Upper lobe of left lung (tissue), 6 donors: Measurements from ENCODE around the gene EDC3. TPM values are rescaled to one million over a fixed set of nuclear protein-coding genes. Genes with fewer than 3 reads are reported as not detected.
A peak's percentile ranks its signal among the peaks of the same experiment; 100 is the strongest.
"Not testable (repeated sequence)": the region's sequence is repeated elsewhere in the genome, so short reads cannot be mapped to it uniquely, and the experiment has no call there.

Source experiments
- ATAC-seq, 2 donors: fragments of 200-7000 bp; cut with Tn5 transposase; one replicate each; pipeline ENCODE4 v1.9.1; 2022; ENCODE audit warnings: mild to moderate bottlenecking in 2 of 2, moderate library complexity in 2 of 2; ENCODE audit not compliant: low FRiP score in 2 of 2
- DNase-seq, 2 donors: peaks; one replicate each; pipeline ENCODE4 v3.0.0-alpha.2; 2019 to 2020
- H3K27ac ChIP-seq, 4 donors: fragments of 200-600 bp; sonication (generic); one replicate each; pipeline ENCODE4 v1.5.1; 2016 to 2019
- H3K27me3 ChIP-seq, 4 donors: fragments of 200-600 bp; sonication (generic); one replicate each; pipeline ENCODE4 v1.5.1; 2017 to 2019
- H3K36me3 ChIP-seq, 4 donors: fragments of 200-600 bp; sonication (generic); one replicate each; pipeline ENCODE4 v1.5.1; 2016 to 2019
- H3K4me1 ChIP-seq, 4 donors: fragments of 200-600 bp; sonication (generic); one replicate each; pipeline ENCODE4 v1.5.1; 2018 to 2019
- H3K4me3 ChIP-seq, 4 donors: fragments of 200-600 bp; sonication (generic); one replicate each; pipeline ENCODE4 v1.5.1; 2017 to 2019; ENCODE audit warnings: mild to moderate bottlenecking in 2 of 4, moderate library complexity in 1 of 4
- H3K9me3 ChIP-seq, 4 donors: fragments of 200-600 bp; sonication (generic); one replicate each; pipeline ENCODE4 v1.5.1; 2018 to 2019
- EP300 ChIP-seq, 4 donors: sonication (generic); formaldehyde crosslinking; IDR thresholded peaks; one replicate each; pipeline ENCODE4 v1.5.1; 2017; ENCODE audit warnings: antibody characterized with exemption in 4 of 4, control low read depth in 2 of 4
- POLR2A ChIP-seq, 4 donors: fragments of 450-650 bp; IDR thresholded peaks; one replicate each; pipeline ENCODE4 v1.5.1; 2016 to 2017; ENCODE audit warnings: antibody characterized with exemption in 4 of 4, mild to moderate bottlenecking in 2 of 4
- POLR2AphosphoS5 ChIP-seq, 2 donors: sonication (generic); formaldehyde crosslinking; IDR thresholded peaks; one replicate each; pipeline ENCODE4 v1.5.1; 2017; ENCODE audit warnings: antibody characterized with exemption in 2 of 2
- WGBS, 2 donors: methylation state at CpG; one replicate each; pipeline ENCODE4 v1.1.5; 2017 to 2018; 5-methylcytosine and 5-hydroxymethylcytosine counted together
- total RNA-seq, 6 donors: library from RNA; depleted of rRNA in 4 of 6; stranded (reverse); fragments of >200 nt in 4 of 6; gene quantifications; one replicate each; pipeline versions ENCODE4 v1.1.0 to v1.2.1, GENCODE V29; 2016 to 2021
- TF ChIP-seq, protein P1 (sequence below), 6 experiments: fragments of 450-650 bp in 4 of 6; fragments of 200-600 bp in 2 of 6; sonication (generic) in 2 of 6; IDR thresholded peaks; one replicate each; pipeline ENCODE4 v1.5.1; 2016 to 2019; ENCODE audit warnings: antibody characterized with exemption in 6 of 6
- donor health status: DM: no; HTN: no; CAD: no; lungs with moderate emphysema.
- donor health status: DM: no; HTN: yes; CAD: no; lungs with severe emphysema.

The EDC3 gene
- total RNA-seq, 6 donors from 2014 or later, result 16.7 to 43.0 (median 27.7) TPM

DNA sequence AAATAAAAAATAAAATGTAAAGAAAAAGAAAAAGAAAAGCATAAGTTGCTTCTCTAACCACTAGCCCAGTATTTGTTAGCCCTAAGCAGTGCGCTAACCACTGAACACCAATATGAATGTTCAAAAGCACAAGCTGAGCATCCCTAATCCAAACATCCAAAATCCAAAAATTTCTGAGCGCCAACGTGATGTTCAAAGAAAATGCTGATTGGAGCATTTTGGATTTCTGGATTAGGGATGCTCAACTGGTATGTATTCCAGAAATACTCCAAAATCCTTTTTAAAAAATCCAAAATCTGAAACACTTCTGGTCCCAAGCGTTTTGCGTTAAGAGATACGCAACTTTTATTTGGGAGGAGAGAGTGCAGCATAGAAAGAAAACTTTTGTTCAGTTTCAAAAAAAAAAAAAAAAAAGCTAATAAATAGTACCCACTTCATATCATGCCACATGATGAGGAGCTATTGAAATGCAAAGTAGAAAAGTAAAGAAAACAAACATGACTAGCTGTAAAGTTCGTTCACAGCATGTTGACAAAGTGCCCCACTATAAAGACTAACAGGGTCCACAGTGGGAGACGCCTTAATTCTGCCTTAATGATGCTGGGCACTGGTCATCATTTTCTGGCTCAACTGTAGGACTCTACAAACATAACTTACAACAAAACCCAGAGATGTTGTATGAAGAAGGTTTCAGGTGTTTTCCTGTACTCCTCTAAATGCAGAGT is 32.4 kb downstream of the EDC3 start:
- WGBS, 2 donors, result 82 to 84% methylated on average over 8 of the region's 8 CpGs
- DNase-seq (no peak), ATAC-seq (no peak)
- no peaks in the 10 kb centered on the region for H3K27me3 ChIP-seq
- H3K27ac ChIP-seq, result peak overlapping the region; percentile 59 to 84 (median 70)
- peaks cover 30 to 43% (median 37%) of the 10 kb centered on the region in 4 donors for H3K4me1 ChIP-seq
- TF ChIP-seq POLR2A (IDR thresholded peaks at IDR 0.05), result peak in 1 of 4 donors; percentile 3
- TF ChIP-seq, protein P1, sequence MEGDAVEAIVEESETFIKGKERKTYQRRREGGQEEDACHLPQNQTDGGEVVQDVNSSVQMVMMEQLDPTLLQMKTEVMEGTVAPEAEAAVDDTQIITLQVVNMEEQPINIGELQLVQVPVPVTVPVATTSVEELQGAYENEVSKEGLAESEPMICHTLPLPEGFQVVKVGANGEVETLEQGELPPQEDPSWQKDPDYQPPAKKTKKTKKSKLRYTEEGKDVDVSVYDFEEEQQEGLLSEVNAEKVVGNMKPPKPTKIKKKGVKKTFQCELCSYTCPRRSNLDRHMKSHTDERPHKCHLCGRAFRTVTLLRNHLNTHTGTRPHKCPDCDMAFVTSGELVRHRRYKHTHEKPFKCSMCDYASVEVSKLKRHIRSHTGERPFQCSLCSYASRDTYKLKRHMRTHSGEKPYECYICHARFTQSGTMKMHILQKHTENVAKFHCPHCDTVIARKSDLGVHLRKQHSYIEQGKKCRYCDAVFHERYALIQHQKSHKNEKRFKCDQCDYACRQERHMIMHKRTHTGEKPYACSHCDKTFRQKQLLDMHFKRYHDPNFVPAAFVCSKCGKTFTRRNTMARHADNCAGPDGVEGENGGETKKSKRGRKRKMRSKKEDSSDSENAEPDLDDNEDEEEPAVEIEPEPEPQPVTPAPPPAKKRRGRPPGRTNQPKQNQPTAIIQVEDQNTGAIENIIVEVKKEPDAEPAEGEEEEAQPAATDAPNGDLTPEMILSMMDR (IDR thresholded peaks at IDR 0.05), result no peak
- no peaks in the 10 kb centered on the region for H3K9me3 ChIP-seq
- H3K4me3 ChIP-seq, result no peak overlapping the region
- H3K36me3 ChIP-seq, result no peaks in the 10 kb centered on the region

- TF ChIP-seq POLR2AphosphoS5 (IDR thresholded peaks at IDR 0.05) (no peak), POLR2A (IDR thresholded peaks at IDR 0.05) (no peak), EP300 (IDR thresholded peaks at IDR 0.05) (no peak)
- TF ChIP-seq, protein P1 (IDR thresholded peaks at IDR 0.05), result no peak
- H3K27ac ChIP-seq, result peak overlapping the region in 2 of 4 donors; percentile 71 to 84
- DNase-seq, result no peak
- H3K36me3 ChIP-seq, result no peaks in the 10 kb centered on the region
- no peak overlapping the region for H3K4me3 ChIP-seq
- WGBS, 2 donors, result 87 to 88% methylated on average over 4 of the region's 4 CpGs
- ATAC-seq, result no peak
- no peaks in the 10 kb centered on the region for H3K27me3 ChIP-seq
- no peaks in the 10 kb centered on the region for H3K9me3 ChIP-seq
- peaks cover 28 to 54% (median 40%) of the 10 kb centered on the region in 4 donors for H3K4me1 ChIP-seq
These were observed 33.6 kb downstream of the EDC3 start for GRCh38 chr15:74662064-74662860.

GRCh38 chr15:74661280-74661679 is 34.5 kb downstream of the EDC3 start:
- H3K4me3 ChIP-seq, H3K36me3 ChIP-seq, H3K27ac ChIP-seq, H3K27me3 ChIP-seq, H3K9me3 ChIP-seq, DNase-seq, ATAC-seq: not testable (repeated sequence)
- peaks cover 28 to 58% (median 41%) of the 10 kb centered on the region in 4 donors for H3K4me1 ChIP-seq
- 94 to 96% methylated on average over 8 of the region's 8 CpGs for WGBS, 2 donors

- no peaks in the 10 kb centered on the region for H3K27me3 ChIP-seq
- peak overlapping the region in 2 of 4 donors; percentile 0 to 1 for H3K27ac ChIP-seq
- no peak for DNase-seq
- 67 to 85% methylated on average over 3 of the region's 3 CpGs for WGBS, 2 donors
- TF ChIP-seq POLR2A (IDR thresholded peaks at IDR 0.05), result no peak
- no peak for TF ChIP-seq EP300 (IDR thresholded peaks at IDR 0.05)
- TF ChIP-seq, protein P1 (IDR thresholded peaks at IDR 0.05), result no peak
- no peak for TF ChIP-seq POLR2AphosphoS5 (IDR thresholded peaks at IDR 0.05)
- no peaks in the 10 kb centered on the region for H3K36me3 ChIP-seq
- H3K9me3 ChIP-seq, result no peaks in the 10 kb centered on the region
- no peak overlapping the region for H3K4me3 ChIP-seq
- ATAC-seq, result no peak
- peaks cover 12 to 53% (median 30%) of the 10 kb centered on the region in 4 donors for H3K4me1 ChIP-seq
These were observed 38.0 kb downstream of the EDC3 start for GRCh38 chr15:74657846-74658245.

- ATAC-seq (no peak), DNase-seq (no peak)
- WGBS, 2 donors, result 87 to 88% methylated on average over 2 to 6 of the region's 6 CpGs
- Histone ChIP-seq H3K27me3 (no peaks in the 10 kb centered on the region), H3K4me1 (peaks cover 12 to 50% (median 25%) of the 10 kb centered on the region in 4 donors), H3K9me3 (no peaks in the 10 kb centered on the region), H3K4me3 (no peak overlapping the region), H3K36me3 (no peaks in the 10 kb centered on the region), H3K27ac (peak overlapping the region in 1 of 4 donors; percentile 1)
- no peak for TF ChIP-seq POLR2AphosphoS5 (IDR thresholded peaks at IDR 0.05)
- TF ChIP-seq, protein P1 (IDR thresholded peaks at IDR 0.05), result no peak
- no peak for TF ChIP-seq POLR2A (IDR thresholded peaks at IDR 0.05)
- no peak for TF ChIP-seq EP300 (IDR thresholded peaks at IDR 0.05)
These were observed 38.8 kb downstream of the EDC3 start for GRCh38 chr15:74656935-74657535.
